CD14-positive monocyte (primary cell): Measurements from ENCODE around the gene DYNC2LI1. TPM values are rescaled to one million over a fixed set of nuclear protein-coding genes. Genes with fewer than 3 reads are reported as not detected.

Experiments
- DNase-seq, 3 donors: peaks; one replicate each; pipeline ENCODE4 v3.0.0-alpha.2; 2011 to 2022
- H2AFZ ChIP-seq: 2 replicates; pipeline ENCODE4 v1.6.0; 2012; ENCODE audit warnings: mild to moderate bottlenecking, low read depth, low read length, inconsistent platforms; ENCODE audit not compliant: insufficient read depth, poor library complexity, severe bottlenecking
- H3K27ac ChIP-seq, 2 donors: 1 replicate in 1 of 2; 2 replicates in 1 of 2; pipeline ENCODE4 v1.5.1; 2012 to 2013; ENCODE audit warnings: low read length in 2 of 2, control low read depth in 1 of 2, inconsistent platforms in 1 of 2, low read depth in 1 of 2, mild to moderate bottlenecking in 1 of 2
- H3K27me3 ChIP-seq, 2 donors: one replicate each; pipeline versions ENCODE4 v1.6.0 to v1.6.1; 2011 to 2013; ENCODE audit warnings: low read length in 2 of 2; ENCODE audit not compliant: control insufficient read depth in 2 of 2, insufficient read depth in 2 of 2
- H3K36me3 ChIP-seq, 2 donors: replicated peaks in 1 of 2; 1 replicate in 1 of 2; 2 replicates in 1 of 2; pipeline versions ENCODE4 v1.5.1 to v1.6.1; 2012 to 2013; ENCODE audit warnings: low read length in 2 of 2, control low read depth in 1 of 2, inconsistent platforms in 1 of 2, mild to moderate bottlenecking in 1 of 2; ENCODE audit not compliant: insufficient read depth in 2 of 2, control insufficient read depth in 1 of 2
- H3K4me1 ChIP-seq, 2 donors: 1 replicate in 1 of 2; 2 replicates in 1 of 2; pipeline versions ENCODE4 v1.5.1 to v1.6.1; 2012 to 2013; ENCODE audit warnings: low read length in 2 of 2, control low read depth in 1 of 2, inconsistent platforms in 1 of 2, mild to moderate bottlenecking in 1 of 2, moderate library complexity in 1 of 2; ENCODE audit not compliant: insufficient read depth in 2 of 2, control insufficient read depth in 1 of 2
- H3K4me2 ChIP-seq: replicated peaks from 2 replicates; pipeline ENCODE3; 2012; ENCODE audit warnings: low read length, moderate library complexity, mild to moderate bottlenecking; ENCODE audit not compliant: poor library complexity, severe bottlenecking; ENCODE audit errors: extremely low read depth
- H3K4me3 ChIP-seq, 3 experiments: fragments of 200-600 bp in 1 of 3; sonication (generic) in 1 of 3; replicated peaks in 1 of 3; 1 replicate in 2 of 3; 2 replicates in 1 of 3; pipeline ENCODE4 v1.5.1; 2011 to 2013; ENCODE audit warnings: low read length in 3 of 3, mild to moderate bottlenecking in 3 of 3, control low read depth in 2 of 3, low read depth in 2 of 3, inconsistent platforms in 1 of 3, moderate library complexity in 1 of 3
- H3K79me2 ChIP-seq: 2 replicates; pipeline ENCODE4 v1.6.0; 2012; ENCODE audit warnings: mild to moderate bottlenecking, control low read depth, inconsistent platforms, low read length, moderate library complexity; ENCODE audit not compliant: insufficient read depth
- H3K9ac ChIP-seq: 2 replicates; pipeline ENCODE4 v1.6.0; 2017; ENCODE audit warnings: low read length, mild to moderate bottlenecking; ENCODE audit not compliant: insufficient read depth, poor library complexity, severe bottlenecking
- H3K9me3 ChIP-seq, 2 donors: replicated peaks in 1 of 2; 1 replicate in 1 of 2; 2 replicates in 1 of 2; pipeline versions ENCODE4 v1.5.1 to v1.6.1; 2012 to 2013; ENCODE audit warnings: low read length in 2 of 2, control low read depth in 1 of 2; ENCODE audit not compliant: control insufficient read depth in 1 of 2, insufficient read depth in 1 of 2
- H4K20me1 ChIP-seq: 2 replicates; pipeline ENCODE4 v1.6.0; 2012; ENCODE audit warnings: mild to moderate bottlenecking, low read length, control low read depth, moderate library complexity; ENCODE audit not compliant: insufficient read depth
- H3K27ac Mint-ChIP-seq, 7 donors: one replicate each; pipeline ENCODE4 v1.8.0; 2020; ENCODE audit warnings: mild to moderate bottlenecking in 7 of 7, mixed read lengths in 7 of 7, moderate library complexity in 6 of 7, inconsistent platforms in 2 of 7
- H3K27me3 Mint-ChIP-seq, 3 donors: one replicate each; pipeline ENCODE4 v1.8.0; 2021 to 2022; ENCODE audit warnings: low read depth in 3 of 3, mild to moderate bottlenecking in 3 of 3, mixed read lengths in 3 of 3, moderate library complexity in 3 of 3, inconsistent platforms in 1 of 3
- H3K36me3 Mint-ChIP-seq, 2 donors: one replicate each; pipeline ENCODE4 v1.8.0; 2020; ENCODE audit warnings: mixed read lengths in 2 of 2, inconsistent platforms in 1 of 2, mild to moderate bottlenecking in 1 of 2
- H3K4me1 Mint-ChIP-seq: one replicate; pipeline ENCODE4 v1.8.0; 2020; ENCODE audit warnings: mild to moderate bottlenecking, mixed read lengths
- H3K4me3 Mint-ChIP-seq, 2 donors: one replicate each; pipeline ENCODE4 v1.8.0; 2020; ENCODE audit warnings: mild to moderate bottlenecking in 2 of 2, mixed read lengths in 2 of 2, moderate library complexity in 1 of 2
- H3K9me3 Mint-ChIP-seq, 7 donors: one replicate each; pipeline ENCODE4 v1.8.0; 2020 to 2022; ENCODE audit warnings: mixed read lengths in 7 of 7, mild to moderate bottlenecking in 6 of 7, moderate library complexity in 6 of 7, inconsistent platforms in 2 of 7
- WGBS: methylation state at CpG from one replicate; pipeline ENCODE4 v1.1.5; 2013; ENCODE audit warnings: missing lambda C conversion rate; ENCODE audit not compliant: insufficient coverage; 5-methylcytosine and 5-hydroxymethylcytosine counted together
- intact Hi-C, 2 donors: fragments of 100-400 bp; cut with micrococcal nuclease; formaldehyde crosslinking; loops; one replicate each; pipeline versions ENCODE4 v1.15.0 to v1.15.1; 2023
- polyA plus RNA-seq, 3 donors: library from polyadenylated mRNA; depleted of rRNA in 1 of 3; unstranded in 2 of 3; stranded (reverse) in 1 of 3; fragments of 300-500 nt in 2 of 3; fragments of >200 nt in 1 of 3; fragmentation: Illumina TruSeq in 2 of 3; gene quantifications; 1 replicate in 2 of 3; 2 replicates in 1 of 3; pipeline ENCODE4 v1.2.3, GENCODE V29; 2012 to 2021
- TF ChIP-seq, protein P1 (sequence below): fragments of 200-600 bp; IDR thresholded peaks from one replicate; pipeline ENCODE4 v1.8.0; 2022; ENCODE audit warnings: antibody characterized with exemption, mild to moderate bottlenecking

The DYNC2LI1 gene
- polyA plus RNA-seq, 3 donors = 2.5 to 4.4 (median 3.5) TPM

DNA sequence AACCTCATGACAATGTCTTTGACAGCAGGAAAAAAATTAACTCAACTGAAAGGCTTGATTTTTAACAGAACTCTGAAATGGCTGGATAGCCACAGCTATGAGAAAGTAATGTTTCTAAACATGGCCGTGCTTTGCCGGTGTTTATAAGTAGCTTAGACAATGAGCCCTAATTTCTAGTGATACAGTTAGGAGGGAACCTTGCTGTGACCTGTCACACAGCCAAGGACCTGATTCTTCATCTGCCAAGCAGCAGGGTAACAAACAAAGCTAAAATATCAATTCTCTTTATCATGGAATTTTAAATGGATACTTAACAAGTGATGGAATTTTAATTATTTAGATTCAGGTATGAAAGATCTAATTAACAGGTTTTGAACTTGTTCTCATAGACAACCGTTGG is 24.3 kb upstream of the DYNC2LI1 start:
- Mint-ChIP-seq H3K27me3 (peaks cover 0 to 5% (median 3%) of the 10 kb centered on the region in 3 donors), H3K27ac (no peak overlapping the region), H3K4me1 (no peaks in the 10 kb centered on the region), H3K9me3 (peaks cover 0 to 1% (median 0%) of the 10 kb centered on the region in 7 donors), H3K4me3 (no peak overlapping the region), H3K36me3 (no peaks in the 10 kb centered on the region)
- WGBS = 100% methylated on average over 2 of the region's 3 CpGs
- Histone ChIP-seq H2AFZ (no peak overlapping the region), H3K27ac (no peak overlapping the region), H3K4me3 (no peak overlapping the region), H3K79me2 (no peaks in the 10 kb centered on the region), H3K36me3 (no peaks in the 10 kb centered on the region), H4K20me1 (no peaks in the 10 kb centered on the region), H3K27me3 (no peaks in the 10 kb centered on the region), H3K9me3 (no peaks in the 10 kb centered on the region), H3K4me2 (no peak overlapping the region), H3K9ac (no peak overlapping the region), H3K4me1 (no peaks in the 10 kb centered on the region)
- no peak for DNase-seq
- TF ChIP-seq, protein P1, sequence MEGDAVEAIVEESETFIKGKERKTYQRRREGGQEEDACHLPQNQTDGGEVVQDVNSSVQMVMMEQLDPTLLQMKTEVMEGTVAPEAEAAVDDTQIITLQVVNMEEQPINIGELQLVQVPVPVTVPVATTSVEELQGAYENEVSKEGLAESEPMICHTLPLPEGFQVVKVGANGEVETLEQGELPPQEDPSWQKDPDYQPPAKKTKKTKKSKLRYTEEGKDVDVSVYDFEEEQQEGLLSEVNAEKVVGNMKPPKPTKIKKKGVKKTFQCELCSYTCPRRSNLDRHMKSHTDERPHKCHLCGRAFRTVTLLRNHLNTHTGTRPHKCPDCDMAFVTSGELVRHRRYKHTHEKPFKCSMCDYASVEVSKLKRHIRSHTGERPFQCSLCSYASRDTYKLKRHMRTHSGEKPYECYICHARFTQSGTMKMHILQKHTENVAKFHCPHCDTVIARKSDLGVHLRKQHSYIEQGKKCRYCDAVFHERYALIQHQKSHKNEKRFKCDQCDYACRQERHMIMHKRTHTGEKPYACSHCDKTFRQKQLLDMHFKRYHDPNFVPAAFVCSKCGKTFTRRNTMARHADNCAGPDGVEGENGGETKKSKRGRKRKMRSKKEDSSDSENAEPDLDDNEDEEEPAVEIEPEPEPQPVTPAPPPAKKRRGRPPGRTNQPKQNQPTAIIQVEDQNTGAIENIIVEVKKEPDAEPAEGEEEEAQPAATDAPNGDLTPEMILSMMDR = no peak
- intact Hi-C loops = no loop called here

DNA sequence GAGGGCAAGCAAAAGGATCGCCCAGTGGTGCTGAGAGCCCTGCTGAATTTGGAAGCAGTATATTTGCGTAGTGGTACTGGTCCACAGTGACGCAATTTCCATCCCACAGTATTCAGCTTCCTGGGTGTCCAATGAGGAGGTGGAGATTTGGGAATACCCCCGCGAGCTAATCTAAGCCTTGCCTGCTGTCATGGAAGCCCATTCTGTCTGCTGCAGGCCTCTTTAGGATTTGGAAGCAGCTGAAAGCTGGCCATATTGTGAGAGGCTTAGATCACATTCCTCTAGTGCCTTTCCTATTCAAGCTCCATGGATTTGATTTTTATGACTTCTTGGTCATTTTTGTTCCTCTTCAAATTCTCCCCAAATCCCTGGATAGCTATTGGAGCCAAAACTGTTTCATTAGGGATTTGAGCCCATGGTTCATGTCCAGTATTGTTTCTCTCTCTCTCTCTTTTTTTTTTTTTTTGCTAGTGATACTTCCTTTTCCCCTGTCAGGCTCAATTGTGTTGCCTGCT is 22.3 kb upstream of the DYNC2LI1 start:
- H3K27ac ChIP-seq = no peak overlapping the region
- H3K27me3 Mint-ChIP-seq = peaks cover 0 to 5% (median 2%) of the 10 kb centered on the region in 3 donors
- H4K20me1 ChIP-seq = no peaks in the 10 kb centered on the region
- intact Hi-C loops = no loop called here
- no peak overlapping the region for H3K9ac ChIP-seq
- H3K4me2 ChIP-seq = no peak overlapping the region
- no peak overlapping the region for H3K27ac Mint-ChIP-seq
- H3K9me3 Mint-ChIP-seq = peaks cover 0 to 2% (median 0%) of the 10 kb centered on the region in 7 donors
- H3K4me1 ChIP-seq = no peaks in the 10 kb centered on the region
- H3K36me3 Mint-ChIP-seq = no peaks in the 10 kb centered on the region
- DNase-seq = no peak
- H3K4me3 Mint-ChIP-seq = no peak overlapping the region
- H2AFZ ChIP-seq = no peak overlapping the region
- no CpG with 5 or more reads among the region's 5 CpGs for WGBS
- H3K79me2 ChIP-seq = no peaks in the 10 kb centered on the region
- TF ChIP-seq, protein P1 = no peak
- H3K27me3 ChIP-seq = peaks cover 0 to 2% of the 10 kb centered on the region in 2 donors
- H3K36me3 ChIP-seq = no peaks in the 10 kb centered on the region
- H3K4me1 Mint-ChIP-seq = no peaks in the 10 kb centered on the region
- no peaks in the 10 kb centered on the region for H3K9me3 ChIP-seq
- H3K4me3 ChIP-seq = no peak overlapping the region
